ENCODE measurements around the gene SIL1.
A peak's percentile ranks its signal among the peaks of the same experiment; 100 is the strongest.
"Not testable (repeated sequence)": the region's sequence is repeated elsewhere in the genome, so short reads cannot be mapped to it uniquely, and the experiment has no call there.

Gene SIL1

DNA sequence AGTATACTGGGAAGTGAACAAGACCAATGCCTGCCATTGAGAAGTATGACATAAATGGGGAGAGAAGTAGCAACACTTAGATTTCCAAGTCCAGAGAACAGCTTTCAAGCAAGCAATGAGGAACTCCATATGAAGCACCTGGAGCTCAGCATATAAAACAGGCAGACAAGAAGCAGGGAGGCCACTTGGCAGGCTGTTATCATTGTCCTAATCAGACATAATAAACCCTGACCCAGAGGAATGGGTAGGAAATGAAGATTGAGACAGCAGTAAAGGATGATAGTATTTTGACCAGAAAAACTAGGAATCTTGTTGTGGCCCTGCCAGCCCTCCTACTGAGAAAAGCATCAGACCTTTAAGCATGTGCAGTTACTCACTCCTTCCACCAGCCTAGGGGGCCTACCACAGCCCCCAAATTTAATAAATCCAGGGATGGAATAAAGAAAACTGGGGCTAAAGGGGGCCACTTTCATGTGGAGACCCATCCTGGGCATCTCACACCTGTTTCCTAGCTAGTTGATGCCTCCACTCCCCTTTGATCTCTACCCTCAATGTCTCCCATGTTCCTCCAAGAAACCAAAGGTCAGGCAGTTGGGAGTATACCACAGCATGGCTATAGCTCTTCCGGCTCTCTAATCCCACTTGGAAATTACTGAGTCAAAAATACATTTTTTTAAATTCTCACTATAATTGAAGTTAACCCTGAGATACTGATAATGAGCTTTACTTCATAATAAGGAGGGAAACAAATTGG, 135.1 kb downstream of the SIL1 start:
- DNase-seq, result no peak

DNA sequence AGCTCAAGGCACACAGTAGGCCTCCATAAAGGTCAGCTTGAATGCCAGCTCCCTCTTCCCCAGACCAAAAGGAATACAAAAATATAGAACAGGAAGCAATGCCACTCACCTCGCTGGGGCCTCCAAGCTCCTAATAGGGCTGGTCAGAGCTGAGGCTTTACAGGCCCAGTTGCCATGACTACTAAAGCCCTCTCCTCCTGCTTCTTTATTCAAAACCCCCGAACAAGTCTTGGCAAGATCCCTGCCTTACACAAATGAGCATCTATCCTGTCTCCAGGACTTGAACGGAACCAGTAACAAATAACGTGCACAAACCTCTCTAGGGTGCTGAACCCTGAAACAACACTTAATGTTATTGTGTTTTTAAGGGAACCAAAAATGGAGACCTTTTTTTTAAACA, 136.3 kb downstream of the SIL1 start:
- DNase-seq, result peak; percentile 97

DNA sequence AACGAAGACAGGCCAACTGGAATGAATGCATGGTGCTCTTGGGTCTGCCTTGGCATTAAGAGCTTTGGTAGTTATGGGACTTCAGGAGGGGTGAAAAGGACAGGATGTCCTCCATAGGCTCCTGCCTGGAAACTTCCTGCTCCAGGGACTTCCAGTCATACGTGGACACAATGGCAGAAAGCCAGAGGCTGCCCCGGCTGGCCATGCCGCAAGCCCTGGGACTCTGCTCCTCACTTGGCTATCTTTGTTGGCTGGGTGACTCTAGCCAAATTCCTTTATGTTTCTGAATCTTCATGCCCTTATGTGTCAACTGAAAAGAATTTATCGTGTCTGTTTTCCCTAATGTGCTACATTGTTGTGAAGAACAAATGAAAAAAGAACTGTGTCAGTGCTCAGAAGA, 136.9 kb downstream of the SIL1 start:
- no peak for DNase-seq

DNA sequence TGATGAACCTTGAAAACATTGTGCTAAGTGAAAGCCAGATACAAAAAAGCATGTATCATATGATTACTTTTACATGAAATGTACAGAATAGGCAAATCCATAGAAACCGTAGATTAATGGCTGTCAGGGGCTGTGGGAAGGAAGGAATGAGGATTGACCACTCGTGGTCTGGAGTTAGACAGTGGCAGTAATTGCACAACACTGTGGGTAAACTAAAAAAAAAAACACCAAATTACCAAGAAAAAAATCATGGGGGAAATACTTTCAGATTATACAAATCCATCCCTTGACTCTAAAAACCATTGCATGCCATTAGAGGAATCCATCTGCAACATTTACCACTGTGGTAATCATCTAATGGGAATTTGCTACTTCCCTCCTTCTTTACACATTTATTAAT, 140.0 kb downstream of the SIL1 start:
- no peak for DNase-seq

DNA sequence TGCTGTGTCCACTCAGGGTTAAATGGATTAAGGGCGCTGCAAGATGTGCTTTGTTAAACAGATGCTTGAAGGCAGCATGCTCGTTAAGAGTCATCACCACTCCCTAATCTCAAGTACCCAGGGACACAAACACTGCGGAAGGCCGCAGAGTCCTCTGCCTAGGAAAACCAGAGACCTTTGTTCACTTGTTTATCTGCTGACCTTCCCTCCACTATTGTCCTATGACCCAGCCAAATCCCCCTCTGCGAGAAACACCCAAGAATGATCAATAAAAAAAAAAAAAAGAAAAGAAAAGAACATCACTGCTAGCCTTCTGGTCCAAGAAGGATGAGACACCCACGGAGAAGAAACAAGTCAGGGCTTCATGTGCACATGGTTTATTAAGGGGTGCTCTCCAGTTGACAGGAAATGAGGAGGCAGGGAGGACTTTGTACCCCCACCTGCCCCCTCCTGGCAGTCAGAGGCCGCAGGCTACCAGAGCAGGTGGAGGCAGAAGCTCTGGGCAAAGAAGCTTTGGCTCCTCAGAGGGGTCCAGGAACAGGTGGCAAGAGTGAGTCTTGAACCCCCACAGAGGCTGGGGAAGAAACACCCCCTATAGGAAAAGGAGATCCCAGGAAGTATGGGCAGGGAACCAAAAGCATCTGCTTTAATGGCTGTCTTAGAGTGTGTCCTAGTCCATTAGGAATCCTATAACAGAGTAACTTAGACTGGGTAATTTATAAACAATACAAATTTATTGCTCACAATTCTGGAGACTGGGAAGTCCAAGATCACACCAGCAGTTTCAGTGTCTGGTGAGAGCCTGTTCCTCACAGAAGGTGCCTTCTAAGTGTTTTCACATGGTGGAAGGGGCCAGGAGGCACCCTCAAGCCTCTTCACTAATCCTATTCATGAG, 140.9 kb downstream of the SIL1 start:
- DNase-seq, result not testable (repeated sequence)

DNA sequence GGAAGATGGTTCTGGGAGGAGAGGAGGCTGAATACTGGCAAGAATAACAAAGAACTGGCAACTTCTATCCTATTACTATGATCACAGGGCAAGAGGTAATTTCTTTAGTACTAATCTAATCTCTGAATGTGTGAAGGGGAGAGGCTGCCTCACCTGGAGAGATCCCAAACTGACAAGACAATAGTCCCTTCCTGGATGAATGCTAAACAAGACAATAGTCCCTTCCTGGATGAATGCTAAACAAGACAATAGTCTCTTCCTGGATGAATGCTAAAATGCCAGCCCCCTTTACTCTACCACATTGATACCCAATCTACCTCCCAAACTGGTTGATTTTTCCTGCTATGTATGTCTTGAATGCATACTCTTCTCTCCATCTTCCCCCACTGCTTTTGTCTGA, 145.2 kb downstream of the SIL1 start:
- no peak for DNase-seq

DNA sequence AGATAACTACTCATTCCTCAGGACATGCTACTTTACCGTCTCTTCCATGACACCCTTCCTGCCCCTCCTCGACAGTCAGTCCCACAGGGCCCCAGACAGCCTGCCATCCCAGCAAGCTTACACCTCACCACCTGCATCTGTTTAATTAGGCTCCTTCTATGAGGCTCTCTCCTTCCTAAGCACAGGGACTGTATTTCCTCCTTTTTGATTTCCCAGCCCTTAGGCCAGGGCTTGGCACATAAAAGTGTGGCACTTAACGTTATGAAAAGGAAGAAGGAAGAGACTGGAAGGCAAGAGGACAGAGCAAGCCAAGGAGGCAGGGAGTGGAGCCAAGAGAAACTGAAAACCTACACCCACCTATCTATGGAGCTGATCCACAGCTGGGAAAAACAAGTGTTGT, 146.8 kb downstream of the SIL1 start:
- no peak for DNase-seq

DNA sequence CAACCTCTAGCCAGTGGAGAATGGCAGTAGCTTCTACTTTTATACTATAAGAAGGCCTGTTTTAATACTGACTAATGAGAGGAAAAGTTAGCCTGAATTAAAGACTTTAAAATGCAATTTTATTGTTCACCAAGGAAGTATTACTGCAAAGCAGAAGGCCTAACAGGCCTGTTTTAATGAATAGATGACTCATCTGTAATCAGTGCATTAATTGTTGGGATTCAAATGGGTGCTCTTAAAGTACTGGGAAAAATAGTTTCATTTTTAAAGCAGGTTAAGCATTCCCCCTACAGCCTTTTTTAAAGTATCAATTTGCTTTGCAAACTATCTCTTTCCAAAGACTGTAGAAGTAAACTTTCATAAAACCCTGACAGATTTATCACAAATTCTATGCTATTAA, 147.7 kb downstream of the SIL1 start:
- no peak for DNase-seq

DNA sequence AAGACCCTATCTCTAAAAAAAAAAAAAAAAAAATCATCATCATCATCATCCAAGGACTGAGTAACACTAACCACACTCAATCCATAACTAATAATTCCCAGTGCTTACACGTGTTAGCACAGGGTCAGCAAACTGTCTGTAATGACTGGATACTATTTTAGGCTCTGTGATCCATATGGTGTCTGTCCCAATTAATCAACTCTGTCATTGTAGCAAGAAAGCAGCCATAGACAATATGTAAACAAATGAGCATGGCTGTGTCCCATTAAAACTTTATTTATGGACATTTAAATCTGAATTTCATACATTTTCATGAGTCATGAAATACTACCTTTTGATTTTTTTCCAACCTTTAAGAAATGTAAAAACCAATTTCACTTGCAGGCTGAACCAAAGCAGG, 148.4 kb downstream of the SIL1 start:
- no peak for DNase-seq

DNA sequence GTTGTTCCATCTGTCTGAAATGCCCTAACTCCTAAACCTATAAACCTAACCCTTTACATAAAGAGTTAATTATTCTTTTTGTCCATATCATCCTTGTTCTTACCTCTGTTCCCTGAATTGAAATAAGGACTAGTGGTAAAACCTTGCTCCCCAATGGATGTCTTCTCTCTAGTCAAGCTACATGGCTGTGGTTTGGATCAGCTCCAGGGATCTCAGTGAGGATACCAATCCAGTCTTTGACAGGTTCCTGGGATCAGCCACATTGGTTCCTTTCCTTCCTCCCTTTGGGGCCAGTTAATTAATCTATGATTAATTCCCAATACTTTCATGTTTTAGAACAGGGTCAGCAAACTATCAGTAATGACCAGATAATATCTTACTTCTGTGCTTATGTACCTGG, 151.6 kb downstream of the SIL1 start:
- DNase-seq, result no peak

DNA sequence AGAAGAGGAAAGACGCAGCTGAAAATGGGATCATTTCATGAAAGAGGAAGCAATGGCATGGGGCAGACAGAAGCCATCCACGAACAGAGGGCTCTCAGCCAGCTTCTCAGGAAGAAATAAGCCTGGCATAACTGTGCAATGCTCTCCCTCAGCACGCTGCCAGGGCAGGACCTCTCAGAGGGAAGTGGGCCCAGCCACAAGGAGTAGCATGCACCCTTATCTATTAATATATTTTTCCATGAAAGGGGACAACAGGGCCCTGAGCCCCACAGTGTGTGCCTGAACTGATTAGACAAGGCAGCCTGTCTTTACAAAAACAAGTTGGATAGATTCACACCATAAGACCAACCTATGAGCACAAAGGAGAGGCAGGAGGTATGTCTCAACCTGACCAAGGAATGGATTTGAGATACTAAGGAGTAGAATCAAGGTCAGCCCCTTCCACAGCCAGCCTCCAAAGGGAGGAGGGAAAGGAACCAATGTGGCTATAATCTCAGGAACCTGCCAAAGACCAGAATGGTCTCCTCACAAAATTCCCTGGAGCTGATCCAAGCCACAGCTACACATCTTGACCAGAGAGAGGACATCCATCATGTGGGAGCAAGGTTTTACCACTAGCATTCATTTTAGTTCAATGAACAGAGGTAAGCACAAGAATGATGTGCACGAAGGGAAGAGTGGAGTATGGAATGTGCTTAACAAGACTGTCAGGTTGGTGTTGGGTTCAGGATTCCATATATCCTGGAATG, 154.8 kb downstream of the SIL1 start:
- DNase-seq, result no peak

DNA sequence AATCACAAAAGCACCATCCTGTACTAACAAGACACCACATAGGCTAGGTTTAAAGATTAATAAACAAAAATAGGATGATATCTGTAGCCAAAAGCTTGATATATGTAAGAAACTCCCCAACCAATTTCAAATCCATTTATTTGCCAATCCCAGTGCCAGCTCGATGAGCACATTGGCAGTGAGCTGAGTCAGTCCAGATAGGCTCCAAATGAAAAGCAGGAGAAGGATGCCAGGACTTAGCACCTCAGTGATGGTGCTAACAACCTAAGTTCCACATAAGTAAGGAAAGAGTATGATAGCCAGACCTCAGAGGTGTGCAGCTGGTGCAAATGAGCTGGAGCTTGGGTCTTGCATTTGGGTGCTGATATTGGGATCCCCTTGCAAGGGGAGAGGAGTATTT, 158.1 kb downstream of the SIL1 start:
- DNase-seq, result no peak

DNA sequence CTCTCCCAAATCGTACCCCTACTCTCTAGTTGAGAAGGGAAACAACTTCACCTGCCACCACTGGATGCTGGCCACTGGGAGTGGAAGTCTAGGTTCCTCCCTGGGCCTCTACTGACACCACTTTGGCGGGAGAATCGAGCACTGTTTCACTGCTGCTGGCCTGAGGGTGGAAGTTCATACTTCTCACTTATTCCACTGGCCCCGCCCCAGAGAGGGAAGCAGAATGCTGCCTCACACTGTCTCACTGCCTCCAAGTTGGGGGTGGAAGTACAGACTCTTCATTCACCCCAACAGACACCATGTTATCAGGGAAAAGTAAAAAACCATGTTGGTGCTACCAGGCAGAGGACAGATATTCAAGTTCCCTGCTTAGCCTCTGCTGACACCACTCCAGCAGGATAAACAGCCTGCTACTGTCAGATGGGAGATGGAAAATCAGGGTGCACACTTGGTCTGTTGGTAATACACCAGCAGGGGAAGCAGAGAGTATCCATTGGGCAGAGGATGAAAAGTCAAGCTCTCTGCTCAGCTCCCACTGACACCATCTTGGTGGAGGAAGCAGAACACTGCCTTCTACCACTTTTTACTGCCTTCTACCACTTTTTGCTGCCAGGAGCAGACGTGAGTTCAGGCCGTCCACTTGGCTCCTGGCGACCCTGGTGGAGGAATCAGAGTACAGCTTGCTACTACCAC, 159.4 kb downstream of the SIL1 start:
- DNase-seq, result peak in 1 of 2 experiments; percentile 4

DNA sequence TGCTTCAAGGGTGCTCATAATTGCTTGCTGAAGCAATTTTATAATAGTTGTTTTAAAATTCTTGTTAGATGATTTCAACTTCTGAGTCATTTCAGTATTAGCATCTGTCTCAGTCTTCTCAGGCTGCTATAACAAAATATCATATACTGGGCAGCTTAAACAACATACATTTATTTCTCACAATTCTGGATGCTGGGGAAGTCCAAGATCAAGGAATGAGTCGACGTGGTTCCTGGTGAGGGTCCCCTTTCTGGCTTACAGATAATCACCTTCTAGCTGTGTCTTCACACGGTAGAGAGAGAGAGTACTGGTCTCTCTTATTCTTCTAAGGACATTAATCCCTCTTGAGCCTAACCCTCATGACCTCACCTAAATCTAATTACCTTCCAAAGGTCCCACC, 160.4 kb downstream of the SIL1 start:
- no peak for DNase-seq

DNA sequence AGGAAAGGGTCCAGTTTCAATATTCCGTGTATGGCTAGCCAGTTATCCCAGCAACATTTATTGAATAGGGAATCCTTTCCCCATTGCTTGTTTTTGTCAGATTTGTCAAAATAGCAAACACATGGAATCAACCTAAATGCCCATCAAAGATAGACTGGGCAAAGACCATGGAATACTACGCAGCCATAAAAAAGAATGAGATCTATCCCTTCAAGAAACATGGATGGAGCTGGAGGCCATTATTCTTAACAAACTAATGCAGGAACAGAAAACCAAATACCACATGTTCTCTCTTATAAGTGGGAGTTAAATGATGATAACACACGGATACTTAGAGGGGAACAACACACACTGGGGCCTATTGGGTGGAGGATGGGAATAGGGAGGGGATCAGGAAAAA, 161.8 kb downstream of the SIL1 start:
- DNase-seq, result not testable (repeated sequence)

DNA sequence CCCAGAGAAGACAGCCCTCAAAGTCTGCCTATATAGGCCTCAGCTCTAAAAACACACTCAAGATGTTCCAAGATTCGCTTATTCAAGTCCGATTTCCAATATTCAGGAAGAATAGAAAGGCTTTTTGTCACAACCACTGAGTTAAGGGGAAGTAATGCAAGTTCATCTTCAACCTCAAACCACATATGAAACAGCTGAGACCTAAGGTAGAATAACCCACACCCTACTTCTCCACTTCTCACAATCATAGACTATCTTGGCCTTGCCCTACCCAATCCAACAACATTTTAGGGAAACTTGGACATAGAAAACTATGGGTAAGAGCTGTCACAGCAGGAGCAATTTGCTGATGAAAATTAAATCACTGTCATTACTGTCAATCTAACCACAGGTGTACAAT, 171.0 kb downstream of the SIL1 start:
- no peak for DNase-seq

DNA sequence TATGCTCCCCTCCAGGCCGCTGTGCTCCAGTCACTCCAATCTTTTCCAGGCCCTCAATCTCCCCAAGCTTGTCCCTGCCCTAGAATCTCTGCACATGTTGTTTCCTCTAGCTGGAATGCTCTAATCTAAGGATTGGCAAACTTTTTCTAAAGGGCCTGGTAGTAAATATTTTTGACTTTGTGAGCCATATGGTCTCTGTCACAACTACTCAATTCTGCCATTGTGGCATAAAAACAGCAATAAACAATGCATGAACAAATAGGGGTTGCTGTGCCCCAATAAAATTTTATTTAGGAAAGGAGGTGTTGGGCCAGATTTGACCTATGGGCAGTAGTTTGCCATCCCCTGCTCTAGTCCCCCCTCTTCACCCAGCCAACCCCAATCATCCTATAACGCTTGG, 172.5 kb downstream of the SIL1 start:
- no peak for DNase-seq

DNA sequence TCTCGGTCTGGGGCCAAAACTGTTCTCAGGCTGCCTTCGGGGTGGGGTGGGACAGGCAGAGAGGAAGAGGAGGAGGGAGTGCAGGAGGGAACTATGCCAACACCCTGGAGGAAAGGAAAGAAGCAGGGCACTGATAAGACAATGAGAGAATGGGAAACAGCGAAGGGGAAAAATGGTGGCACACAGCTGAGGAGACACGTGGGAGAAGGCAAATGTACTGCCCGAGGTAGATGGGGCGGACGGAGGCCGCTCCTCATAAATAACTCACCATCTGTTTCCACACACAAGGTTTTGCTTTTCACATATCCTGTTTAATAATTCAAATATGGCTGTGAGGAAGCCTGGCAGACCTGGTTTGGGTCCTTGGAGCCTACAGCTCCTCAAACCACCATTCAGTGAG, 174.9 kb downstream of the SIL1 start:
- DNase-seq, result no peak

DNA sequence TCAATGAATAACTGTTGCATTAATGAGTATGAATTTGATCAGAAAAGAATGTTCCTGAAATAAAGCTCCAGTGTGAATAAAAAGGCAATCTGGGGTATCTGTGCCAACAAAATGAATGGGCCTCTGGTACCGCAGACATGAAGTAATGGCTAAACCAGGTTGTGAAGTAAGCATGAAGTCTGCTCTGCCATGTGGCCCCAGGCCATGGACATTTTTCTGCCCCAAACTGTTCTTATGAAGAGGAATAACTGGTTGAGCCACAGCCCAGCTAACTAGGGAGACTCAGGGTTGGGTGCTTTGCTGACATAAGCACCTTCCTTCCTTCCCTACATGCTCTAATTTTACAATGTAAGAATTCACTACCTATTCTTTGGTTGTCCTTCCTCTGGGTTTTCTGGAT, 175.6 kb downstream of the SIL1 start:
- DNase-seq, result no peak

DNA sequence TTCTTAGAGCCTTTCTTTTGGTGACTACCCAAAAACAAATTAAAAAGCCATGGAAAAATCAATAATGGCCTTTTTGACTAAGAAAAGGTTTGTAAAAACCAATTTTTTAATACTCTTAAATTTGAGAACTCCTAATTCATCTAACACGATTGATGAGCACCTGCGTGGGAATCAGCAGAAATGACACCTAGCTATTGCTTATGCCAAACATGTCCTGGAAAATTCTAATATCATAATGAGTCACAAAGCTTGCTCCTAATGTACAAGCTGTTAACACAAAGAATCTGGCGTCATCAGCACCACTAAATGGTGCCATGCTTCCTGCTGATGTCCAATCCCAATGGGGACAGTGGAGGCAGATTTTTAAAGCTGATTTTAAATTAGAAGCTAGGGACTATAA, 176.8 kb downstream of the SIL1 start:
- DNase-seq, result no peak

DNA sequence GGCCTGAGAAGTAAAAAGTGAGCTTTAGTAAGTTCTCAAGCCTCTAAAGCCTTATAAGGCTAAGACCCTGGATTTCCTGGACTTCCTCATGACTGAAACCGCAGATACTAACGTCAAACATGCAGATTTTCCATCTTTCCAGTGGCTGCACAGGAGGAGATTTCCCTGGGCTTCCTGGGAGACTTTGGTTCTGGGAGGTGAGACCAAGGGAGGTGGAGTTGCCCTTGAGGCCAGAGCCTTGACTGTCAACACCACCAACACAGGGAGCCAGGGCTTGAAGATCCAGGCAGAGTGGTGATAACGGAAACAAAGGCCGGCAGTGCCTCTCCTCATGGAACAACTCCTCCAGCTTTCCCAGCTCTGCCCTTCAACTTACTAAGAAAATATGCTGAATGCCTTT, 178.3 kb downstream of the SIL1 start:
- DNase-seq, result no peak

DNA sequence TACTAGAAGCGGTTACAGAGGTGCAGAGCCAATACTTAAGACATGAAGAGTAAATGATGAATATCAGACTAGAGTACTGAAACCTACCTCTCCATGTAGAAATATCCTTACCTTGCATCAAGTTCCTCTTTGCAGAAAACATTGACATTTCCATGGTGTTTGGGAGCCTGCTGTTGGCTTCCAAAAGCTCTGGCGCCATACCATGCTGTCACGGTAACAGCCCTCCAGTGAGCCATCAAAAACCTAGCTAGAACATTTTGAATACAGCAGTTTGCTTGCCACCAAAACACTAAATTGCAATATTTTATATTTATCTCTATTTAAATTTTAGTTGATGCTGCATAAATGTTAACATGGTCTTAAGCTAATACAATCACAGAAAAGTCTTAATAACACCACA, 179.0 kb downstream of the SIL1 start:
- no peak for DNase-seq

DNA sequence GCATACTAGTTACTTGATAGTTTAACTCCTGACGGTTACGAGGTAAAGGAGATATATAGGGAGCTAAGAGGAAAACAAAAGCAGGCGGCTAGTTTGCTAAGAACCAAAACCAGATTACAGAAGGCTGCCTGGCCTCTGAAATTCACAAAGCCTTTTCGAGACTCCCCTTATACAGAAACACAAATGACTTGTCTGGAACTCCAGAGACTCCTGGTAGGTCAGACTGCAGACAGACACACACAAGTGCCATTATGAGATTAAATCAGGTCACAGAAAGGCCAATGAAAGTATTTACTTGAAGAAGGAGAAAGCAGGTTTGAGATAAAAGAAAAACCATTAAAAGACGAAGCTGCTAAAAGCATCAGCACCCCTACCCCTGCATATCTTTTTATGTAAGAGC, 180.5 kb downstream of the SIL1 start:
- DNase-seq, result no peak

All from NCI-H526 (cell line).